Uterus (tissue), 4 donors: ENCODE results near the gene TEX14. TPM values are rescaled to one million over a fixed set of nuclear protein-coding genes. Genes with fewer than 3 reads are reported as not detected.

Experiments
- DNase-seq, 2 donors: peaks; one replicate each; pipeline ENCODE4 v3.0.0-alpha.2; 2019 to 2020
- H3K27ac ChIP-seq, 2 donors: fragments of 200-600 bp; sonication (generic); 1 replicate in 1 of 2; 2 replicates in 1 of 2; pipeline ENCODE4 v1.5.1; 2016 to 2018
- H3K27me3 ChIP-seq, 2 donors: fragments of 200-600 bp; sonication (generic); one replicate each; pipeline ENCODE4 v1.5.1; 2018 to 2019; ENCODE audit warnings: control low read depth in 1 of 2
- H3K36me3 ChIP-seq, 2 donors: fragments of 200-600 bp; sonication (generic); one replicate each; pipeline ENCODE4 v1.5.1; 2019; ENCODE audit warnings: control low read depth in 1 of 2
- H3K4me1 ChIP-seq, 2 donors: fragments of 200-600 bp; sonication (generic); one replicate each; pipeline ENCODE4 v1.5.1; 2018 to 2019; ENCODE audit warnings: control low read depth in 1 of 2
- H3K4me3 ChIP-seq, 2 donors: fragments of 200-600 bp; sonication (generic); 1 replicate in 1 of 2; 2 replicates in 1 of 2; pipeline ENCODE4 v1.5.1; 2018 to 2019; ENCODE audit warnings: mild to moderate bottlenecking in 1 of 2
- H3K9me3 ChIP-seq, 2 donors: fragments of 200-600 bp; sonication (generic); one replicate each; pipeline ENCODE4 v1.5.1; 2019; ENCODE audit warnings: control low read depth in 1 of 2
- POLR2A ChIP-seq, 2 donors: fragments of 450-650 bp; IDR thresholded peaks; one replicate each; pipeline ENCODE4 v1.6.1; 2016; ENCODE audit warnings: antibody characterized with exemption in 2 of 2, mild to moderate bottlenecking in 1 of 2, moderate library complexity in 1 of 2
- intact Hi-C: fragments of 100-400 bp; cut with DNase I; formaldehyde crosslinking; loops from one replicate; pipeline ENCODE4 v1.15.1; 2023; ENCODE audit warnings: low total_unique reads
- total RNA-seq, 4 donors: library from RNA; depleted of rRNA in 3 of 4; stranded (reverse); fragments of >200 nt in 3 of 4; gene quantifications; one replicate each; pipeline versions ENCODE4 v1.1.0 to v1.2.4, GENCODE V29; 2014 to 2023
- TF ChIP-seq, protein P1 (sequence below), 4 experiments: fragments of 200-600 bp in 2 of 4; fragments of 450-650 bp in 2 of 4; sonication (generic) in 2 of 4; IDR thresholded peaks; one replicate each; pipeline ENCODE4 v1.5.1; 2016 to 2019; ENCODE audit warnings: antibody characterized with exemption in 4 of 4, mild to moderate bottlenecking in 2 of 4, moderate library complexity in 1 of 4
- donor health status: DM: yes; HTN: yes; CAD: no.

The TEX14 gene
- total RNA-seq, 4 donors from 2014 or later, result 0.28 to 0.55 (median 0.29) TPM; not detected in 1

- intact Hi-C loops, result no loop called here
- TF ChIP-seq, protein P1, sequence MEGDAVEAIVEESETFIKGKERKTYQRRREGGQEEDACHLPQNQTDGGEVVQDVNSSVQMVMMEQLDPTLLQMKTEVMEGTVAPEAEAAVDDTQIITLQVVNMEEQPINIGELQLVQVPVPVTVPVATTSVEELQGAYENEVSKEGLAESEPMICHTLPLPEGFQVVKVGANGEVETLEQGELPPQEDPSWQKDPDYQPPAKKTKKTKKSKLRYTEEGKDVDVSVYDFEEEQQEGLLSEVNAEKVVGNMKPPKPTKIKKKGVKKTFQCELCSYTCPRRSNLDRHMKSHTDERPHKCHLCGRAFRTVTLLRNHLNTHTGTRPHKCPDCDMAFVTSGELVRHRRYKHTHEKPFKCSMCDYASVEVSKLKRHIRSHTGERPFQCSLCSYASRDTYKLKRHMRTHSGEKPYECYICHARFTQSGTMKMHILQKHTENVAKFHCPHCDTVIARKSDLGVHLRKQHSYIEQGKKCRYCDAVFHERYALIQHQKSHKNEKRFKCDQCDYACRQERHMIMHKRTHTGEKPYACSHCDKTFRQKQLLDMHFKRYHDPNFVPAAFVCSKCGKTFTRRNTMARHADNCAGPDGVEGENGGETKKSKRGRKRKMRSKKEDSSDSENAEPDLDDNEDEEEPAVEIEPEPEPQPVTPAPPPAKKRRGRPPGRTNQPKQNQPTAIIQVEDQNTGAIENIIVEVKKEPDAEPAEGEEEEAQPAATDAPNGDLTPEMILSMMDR (IDR thresholded peaks at IDR 0.05), result no peak
- TF ChIP-seq POLR2A (IDR thresholded peaks at IDR 0.05), result no peak
- no peak for DNase-seq
Observed at GRCh38 chr17:58605470-58605869, 86.4 kb downstream of the TEX14 start.

DNA sequence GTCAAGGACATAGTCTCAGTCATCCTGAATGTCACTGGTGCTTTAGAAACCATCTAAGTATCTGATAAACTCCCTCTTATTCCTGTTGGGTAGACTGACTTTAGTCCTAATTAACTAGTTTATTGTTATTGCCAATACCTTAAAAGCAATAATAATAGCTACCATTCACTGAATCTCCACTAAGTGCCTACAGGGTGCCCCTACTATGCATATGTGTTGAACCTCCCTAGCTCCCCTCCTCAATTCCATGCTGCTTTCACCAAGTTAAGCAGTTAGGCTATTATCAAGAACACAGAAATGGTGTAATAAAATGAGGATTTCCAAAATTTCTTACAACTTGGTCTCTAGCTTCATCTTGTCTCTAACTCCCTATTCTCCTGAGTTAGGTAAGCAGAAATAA, 89.9 kb downstream of the TEX14 start:
- intact Hi-C loops, result no loop called here
- Histone ChIP-seq H3K9me3 (no peaks in the 10 kb centered on the region), H3K27ac (no peak overlapping the region), H3K4me3 (no peak overlapping the region), H3K27me3 (no peaks in the 10 kb centered on the region), H3K4me1 (no peaks in the 10 kb centered on the region), H3K36me3 (no peaks in the 10 kb centered on the region)
- no peak for DNase-seq
- TF ChIP-seq, protein P1 (IDR thresholded peaks at IDR 0.05), result no peak
- no peak for TF ChIP-seq POLR2A (IDR thresholded peaks at IDR 0.05)

More at GRCh38 chr17:58605470-58605869, 86.4 kb downstream of the TEX14 start:
- Histone ChIP-seq H3K4me1 (no peaks in the 10 kb centered on the region), H3K27ac (no peak overlapping the region), H3K4me3 (no peak overlapping the region), H3K36me3 (no peaks in the 10 kb centered on the region), H3K9me3 (no peaks in the 10 kb centered on the region), H3K27me3 (no peaks in the 10 kb centered on the region)

DNA sequence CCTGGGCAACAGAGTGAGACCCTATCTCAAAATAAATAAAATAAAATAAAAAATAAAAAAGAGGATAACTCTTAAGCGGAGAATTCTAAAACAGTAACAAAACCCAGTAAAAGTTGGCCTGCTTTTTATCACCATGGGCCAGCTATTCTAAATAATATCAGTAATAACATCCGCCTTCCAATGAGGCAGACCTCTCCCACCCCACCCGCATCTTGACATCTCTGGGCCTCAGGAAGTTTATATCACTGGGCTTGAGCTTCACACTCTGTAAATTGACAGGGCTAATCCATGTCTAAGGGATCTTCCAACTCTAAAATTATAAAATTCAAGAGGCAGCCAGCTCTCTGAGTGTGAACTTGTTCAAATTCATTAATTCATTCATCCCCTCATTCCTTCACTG, 94.5 kb downstream of the TEX14 start:
- Histone ChIP-seq H3K27me3 (no peaks in the 10 kb centered on the region), H3K9me3 (no peaks in the 10 kb centered on the region), H3K4me3 (no peak overlapping the region), H3K4me1 (no peaks in the 10 kb centered on the region), H3K27ac (no peak overlapping the region), H3K36me3 (no peaks in the 10 kb centered on the region)
- intact Hi-C loops, result no loop called here
- TF ChIP-seq POLR2A (IDR thresholded peaks at IDR 0.05), result no peak
- TF ChIP-seq, protein P1 (IDR thresholded peaks at IDR 0.05), result no peak
- DNase-seq, result no peak

- intact Hi-C loops, result no loop called here
- Histone ChIP-seq H3K27ac (no peak overlapping the region), H3K4me1 (no peaks in the 10 kb centered on the region), H3K36me3 (no peaks in the 10 kb centered on the region), H3K4me3 (no peak overlapping the region), H3K9me3 (no peaks in the 10 kb centered on the region), H3K27me3 (no peaks in the 10 kb centered on the region)
- TF ChIP-seq, protein P1 (IDR thresholded peaks at IDR 0.05), result no peak
- no peak for TF ChIP-seq POLR2A (IDR thresholded peaks at IDR 0.05)
- DNase-seq, result no peak
Observed at GRCh38 chr17:58595194-58595792, 96.6 kb downstream of the TEX14 start.

DNA sequence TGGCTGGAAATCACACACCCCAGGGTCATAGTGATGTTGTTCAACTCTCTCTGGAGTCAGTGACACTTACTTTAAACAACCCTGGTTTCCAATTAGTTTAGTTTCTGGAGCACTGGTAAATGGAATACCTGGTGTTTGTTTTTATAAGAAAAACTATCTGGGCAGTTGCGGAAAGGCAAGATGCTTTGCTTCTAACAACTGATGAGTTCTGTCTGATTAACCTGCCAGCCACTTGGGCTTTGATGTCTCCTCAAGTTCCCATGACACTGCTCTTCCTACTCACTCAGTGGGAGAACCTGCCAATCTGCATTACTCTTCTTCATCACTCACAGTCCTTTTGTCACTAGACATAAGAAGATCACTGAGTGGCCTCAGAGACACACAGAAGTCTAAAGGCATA, 98.7 kb downstream of the TEX14 start:
- Histone ChIP-seq H3K27ac (no peak overlapping the region), H3K36me3 (no peaks in the 10 kb centered on the region), H3K9me3 (no peaks in the 10 kb centered on the region), H3K27me3 (no peaks in the 10 kb centered on the region), H3K4me1 (no peaks in the 10 kb centered on the region), H3K4me3 (no peak overlapping the region)
- no peak for DNase-seq
- intact Hi-C loops, result no loop called here
- TF ChIP-seq, protein P1 (IDR thresholded peaks at IDR 0.05), result no peak
- TF ChIP-seq POLR2A (IDR thresholded peaks at IDR 0.05), result no peak
